GOT3 (cell line): Measurements from ENCODE around the gene STXBP1.
"Not testable (repeated sequence)": the region's sequence is repeated elsewhere in the genome, so short reads cannot be mapped to it uniquely, and the experiment has no call there.

Experiments
- DNase-seq: peaks from one replicate; lab custom pipeline; 2025; ENCODE audit warnings: mixed read lengths; lab: John Stamatoyannopoulos, UW

The STXBP1 gene

GRCh38 chr9:127578627-127578951 is 33.5 kb upstream of the STXBP1 start:
- DNase-seq = no peak

DNA sequence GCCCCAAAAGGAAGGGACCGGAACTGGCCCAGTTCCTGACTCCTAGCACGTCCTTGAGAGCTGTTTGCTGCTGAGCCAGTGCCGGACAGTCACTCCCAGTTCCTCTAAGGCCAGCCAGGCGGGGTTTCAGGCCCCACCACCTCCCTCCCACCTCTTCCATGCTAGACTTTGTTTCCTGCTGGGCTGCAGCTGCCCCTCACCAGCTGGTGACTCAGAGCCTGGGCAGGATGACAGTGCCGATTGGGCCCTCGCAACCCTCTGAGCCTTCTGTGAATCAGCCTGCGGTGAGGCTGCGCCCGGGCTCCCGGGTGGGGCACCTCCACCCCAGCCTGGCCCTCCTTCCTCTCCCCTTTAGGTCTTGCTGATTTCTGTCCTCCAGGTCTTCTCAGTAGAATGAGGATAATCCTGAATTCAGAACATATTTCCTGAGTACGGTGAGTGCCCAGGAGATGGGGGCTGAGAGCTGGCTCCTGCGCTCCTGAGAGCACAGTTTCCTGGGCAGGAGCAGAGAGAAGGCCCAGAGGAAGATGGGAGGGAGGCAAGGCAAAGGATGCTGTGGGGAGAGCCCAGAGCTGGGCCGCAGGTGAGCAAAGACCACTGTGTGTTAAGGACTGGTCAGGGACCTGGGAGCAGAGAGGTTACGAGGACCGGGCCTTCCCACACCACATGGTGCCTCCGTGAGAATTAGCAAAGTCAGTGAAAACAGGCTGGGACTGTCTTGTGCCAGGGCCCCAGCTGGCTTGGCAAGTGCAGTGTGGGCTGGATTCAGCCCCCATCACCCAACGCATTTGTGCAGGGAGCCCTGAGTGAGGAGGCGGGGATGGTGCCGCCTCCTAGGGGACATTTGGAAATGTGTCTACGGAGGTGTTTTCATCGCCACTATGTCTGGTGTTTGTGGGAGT is 32.9 kb upstream of the STXBP1 start:
- DNase-seq = peak; percentile 60

DNA sequence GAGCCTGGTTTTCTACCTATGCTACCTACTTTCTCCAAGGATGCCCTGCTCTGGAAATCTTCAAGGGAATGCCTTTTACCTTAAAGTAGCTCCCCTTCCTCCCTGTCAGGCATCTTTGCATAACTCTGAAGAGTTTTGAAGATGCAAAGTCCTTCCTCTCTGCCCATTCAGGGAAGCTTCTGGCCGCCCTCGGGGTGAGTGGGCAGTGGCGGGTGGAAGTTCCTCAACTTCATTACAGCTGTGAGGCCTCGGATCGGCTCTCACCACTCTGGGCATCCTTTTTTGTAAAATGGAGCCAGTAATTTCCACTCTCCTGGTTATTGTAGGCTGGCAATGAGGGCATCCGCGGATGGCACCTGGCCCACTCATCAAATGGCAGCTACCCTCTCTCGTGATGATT is 31.7 kb upstream of the STXBP1 start:
- no peak for DNase-seq

GRCh38 chr9:127580879-127581475 is 31.1 kb upstream of the STXBP1 start:
- no peak for DNase-seq

GRCh38 chr9:127584474-127584805 is 27.6 kb upstream of the STXBP1 start:
- DNase-seq = not testable (repeated sequence)

DNA sequence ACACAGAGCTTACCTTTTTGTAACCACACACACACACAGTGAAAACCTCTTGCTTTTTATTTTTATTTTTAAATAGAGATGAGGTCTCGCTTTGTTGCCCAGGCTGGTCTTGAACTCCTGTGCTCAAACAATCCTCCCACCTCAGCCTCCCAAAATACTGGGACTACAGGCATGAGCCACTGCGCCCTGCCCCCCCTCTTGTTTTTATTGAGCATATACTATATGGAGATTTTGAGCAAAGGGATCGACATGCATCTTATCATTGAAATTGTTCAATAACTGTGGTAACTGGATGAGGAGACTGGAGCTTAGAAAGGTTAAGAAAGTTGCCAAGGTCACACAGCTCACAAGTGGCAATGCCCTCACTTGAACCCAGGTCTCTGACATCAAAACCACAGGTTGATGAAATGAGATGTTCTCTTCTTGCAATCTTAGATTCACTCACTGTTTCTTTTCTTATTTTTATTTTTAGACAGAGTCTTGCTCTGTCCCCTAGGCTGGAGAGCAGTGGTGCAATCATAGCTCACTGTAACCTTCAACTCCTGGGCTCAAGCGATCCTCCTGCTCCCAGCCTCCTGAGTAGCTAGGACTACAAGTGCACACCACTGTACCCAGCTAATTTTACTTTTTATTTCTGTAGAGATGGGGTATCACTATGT is 26.8 kb upstream of the STXBP1 start:
- no peak for DNase-seq

DNA sequence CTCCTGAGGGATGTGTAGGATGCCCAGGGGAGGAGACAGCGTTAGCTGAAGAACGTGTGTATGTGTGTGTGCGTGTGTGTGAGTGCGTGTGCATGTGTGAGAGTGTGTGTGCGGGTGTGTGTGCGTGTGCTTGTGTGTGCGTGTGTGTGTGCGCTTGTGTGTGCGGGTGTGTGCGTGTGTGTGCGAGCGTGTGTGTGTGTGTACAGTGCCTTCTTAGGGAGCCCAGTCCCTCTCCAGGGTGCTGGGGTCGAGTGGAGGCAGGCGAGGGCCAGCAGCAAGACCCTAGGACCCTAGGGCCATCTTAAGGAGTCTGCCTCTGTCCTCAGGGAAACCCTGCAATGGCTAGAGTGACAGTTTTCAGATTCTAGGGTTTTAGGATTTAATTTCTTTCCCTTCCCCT is 26.0 kb upstream of the STXBP1 start:
- DNase-seq = no peak

DNA sequence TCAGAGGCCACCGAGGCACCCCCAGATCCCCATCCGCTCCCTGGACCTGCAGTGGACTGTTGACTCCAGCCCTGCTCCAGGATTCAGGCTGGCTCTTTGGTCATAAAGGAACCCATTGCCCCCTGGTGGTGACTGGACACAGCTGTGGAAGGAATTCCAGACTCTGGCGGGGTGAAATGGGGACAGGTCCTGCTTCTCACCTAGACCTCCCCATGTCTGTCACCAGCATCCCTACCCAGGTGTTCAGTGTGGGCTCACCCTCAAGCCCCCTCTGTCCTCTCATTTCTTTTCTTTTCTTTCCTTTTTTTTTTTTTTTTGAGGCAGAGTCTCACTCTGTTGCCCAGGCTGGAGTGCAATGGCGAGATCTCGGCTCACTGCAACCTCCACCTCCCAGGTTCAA is 25.5 kb upstream of the STXBP1 start:
- DNase-seq = no peak

DNA sequence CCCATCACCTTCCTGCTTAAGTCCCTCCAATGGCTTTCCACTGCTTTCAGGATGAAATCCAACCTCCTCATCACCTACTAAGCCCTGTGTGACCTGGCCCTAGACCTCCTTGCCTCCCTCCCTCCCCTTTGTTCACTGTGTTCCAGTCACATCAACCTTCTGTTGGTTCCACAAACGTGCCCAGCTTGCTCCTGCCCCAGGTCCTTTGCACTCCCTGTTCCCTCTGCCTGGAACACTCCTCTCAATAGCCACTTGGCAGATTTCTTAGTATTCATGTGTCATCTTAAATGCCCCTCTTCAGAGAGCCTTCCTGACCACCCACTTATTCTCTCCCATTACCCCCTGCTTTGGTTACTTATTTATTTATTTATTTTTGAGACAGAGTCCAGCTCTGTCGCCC is 24.1 kb upstream of the STXBP1 start:
- no peak for DNase-seq

DNA sequence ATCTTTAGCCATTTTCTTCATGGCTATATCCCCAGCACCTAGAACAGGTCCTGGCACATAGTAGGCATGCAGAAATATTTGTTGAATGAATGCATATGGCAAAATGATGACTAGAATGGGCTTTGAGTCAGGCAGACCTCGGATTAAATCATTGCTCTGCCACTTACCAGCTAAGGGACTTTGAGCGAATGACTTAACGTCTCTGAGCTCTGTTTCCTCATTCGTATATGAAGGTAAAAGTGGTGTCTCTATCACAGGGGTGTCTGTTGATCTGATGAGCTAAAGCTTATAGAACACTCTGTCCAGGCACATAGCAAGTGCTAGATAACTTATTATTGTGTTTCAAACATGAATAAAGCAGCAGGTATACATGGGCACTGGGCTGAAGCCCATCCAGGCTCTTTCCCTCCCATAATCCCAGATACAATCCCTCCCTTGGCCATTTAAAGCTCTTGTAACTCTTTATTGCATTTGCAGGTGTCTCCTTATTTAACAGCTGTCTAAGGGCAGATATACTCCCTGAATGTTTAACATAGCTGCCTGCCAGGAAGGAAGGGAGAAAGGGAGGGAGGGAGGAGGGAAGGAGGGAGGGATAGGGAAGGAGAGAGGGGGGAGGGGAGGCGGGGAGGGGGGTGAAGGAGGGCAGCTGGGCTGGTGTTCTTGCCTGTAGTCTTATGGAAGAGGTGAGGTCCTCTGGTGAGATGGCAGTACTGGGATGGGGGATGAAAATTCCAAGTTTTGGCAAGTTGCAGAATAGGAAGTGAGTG is 23.2 kb upstream of the STXBP1 start:
- no peak for DNase-seq

- no peak for DNase-seq
Observed at GRCh38 chr9:127589955-127590370, 22.1 kb upstream of the STXBP1 start.

- no peak for DNase-seq
Observed at GRCh38 chr9:127595611-127596010, 16.5 kb upstream of the STXBP1 start.

DNA sequence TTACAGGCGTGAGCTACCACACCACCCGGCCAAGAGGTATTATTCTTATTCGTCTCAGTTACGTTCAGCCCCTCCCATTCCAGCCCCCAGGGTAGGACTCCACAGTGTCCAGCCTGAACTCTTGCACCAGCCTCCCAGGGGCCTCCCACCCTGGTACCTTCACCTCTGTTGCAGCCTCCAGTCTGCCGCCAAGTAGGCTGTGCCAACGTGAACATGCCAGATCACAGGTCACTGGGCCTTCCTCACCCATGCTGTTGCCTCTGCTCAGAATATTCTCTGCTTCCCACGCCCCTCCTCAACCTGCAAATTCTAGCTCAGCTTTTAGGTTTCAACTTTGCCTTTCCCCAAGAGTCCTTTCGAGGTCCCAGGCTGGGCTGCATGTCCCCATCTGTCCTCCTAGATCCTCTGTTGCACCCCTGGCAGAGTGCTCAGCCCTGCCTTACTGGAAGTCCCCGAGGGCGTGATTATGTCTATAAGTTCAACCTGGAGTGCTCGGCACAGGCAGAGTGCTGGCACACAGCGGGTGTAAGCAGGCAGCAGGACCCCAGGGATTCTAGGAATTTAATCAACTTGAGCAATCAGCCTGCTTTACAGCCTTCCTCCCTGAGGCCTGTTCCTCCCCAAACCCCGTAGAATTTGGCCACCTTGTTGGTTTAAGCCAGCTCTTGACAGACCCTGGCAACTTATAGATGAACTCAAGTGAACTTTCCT is 13.1 kb upstream of the STXBP1 start:
- DNase-seq = no peak

DNA sequence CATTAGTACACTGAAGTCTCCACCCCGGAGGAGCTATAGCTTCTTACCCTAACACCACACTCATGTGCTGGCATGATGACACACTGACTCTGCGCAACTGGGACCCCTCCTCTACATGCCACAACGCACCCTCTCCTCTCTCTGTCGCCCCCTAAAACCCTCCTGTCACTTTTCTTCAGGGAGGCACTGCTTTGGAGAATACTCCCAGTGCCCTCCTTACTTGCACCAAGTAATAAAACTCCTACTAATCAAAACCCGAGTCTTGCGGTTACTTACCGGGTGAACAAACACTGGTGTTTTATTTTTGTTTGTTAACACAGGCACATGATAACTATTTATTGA is 12.6 kb upstream of the STXBP1 start:
- DNase-seq = no peak

DNA sequence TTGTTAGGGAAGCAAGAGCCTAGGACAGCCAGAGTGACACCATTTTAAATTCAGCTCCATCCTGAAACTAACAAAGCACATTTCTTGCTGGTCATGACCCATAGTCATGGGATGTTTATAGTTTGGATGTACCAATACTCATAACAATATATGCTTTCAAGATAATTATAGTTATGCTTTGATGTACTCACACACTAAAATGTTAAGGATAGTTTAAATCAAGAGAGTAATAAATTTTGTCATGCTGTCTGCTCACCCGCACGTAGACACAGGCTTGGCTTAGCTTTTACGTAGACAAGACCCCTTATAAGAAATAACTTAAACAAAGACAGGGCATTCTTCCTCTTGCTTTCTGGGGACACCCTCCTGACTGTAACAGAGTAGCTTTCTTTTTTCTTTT is 8.9 kb upstream of the STXBP1 start:
- no peak for DNase-seq

DNA sequence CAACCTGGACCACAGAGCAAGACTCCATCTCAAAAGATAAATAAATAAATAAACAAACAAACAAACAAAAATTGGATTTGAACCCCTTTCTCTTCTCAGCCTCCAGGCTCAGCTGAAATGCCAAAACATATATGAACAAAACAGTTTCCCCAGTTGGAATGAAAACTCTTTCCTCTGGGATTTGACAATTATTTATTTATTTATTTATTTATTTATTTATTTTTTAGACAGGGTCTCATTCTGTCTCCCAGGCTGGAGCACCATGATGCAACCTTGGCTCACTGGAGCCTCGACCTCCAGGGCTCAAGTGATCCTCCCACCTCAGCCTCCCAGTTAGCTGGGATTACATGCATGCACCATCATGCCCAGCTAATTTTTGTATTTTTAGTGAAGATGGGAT is 6.0 kb upstream of the STXBP1 start:
- DNase-seq = no peak

DNA sequence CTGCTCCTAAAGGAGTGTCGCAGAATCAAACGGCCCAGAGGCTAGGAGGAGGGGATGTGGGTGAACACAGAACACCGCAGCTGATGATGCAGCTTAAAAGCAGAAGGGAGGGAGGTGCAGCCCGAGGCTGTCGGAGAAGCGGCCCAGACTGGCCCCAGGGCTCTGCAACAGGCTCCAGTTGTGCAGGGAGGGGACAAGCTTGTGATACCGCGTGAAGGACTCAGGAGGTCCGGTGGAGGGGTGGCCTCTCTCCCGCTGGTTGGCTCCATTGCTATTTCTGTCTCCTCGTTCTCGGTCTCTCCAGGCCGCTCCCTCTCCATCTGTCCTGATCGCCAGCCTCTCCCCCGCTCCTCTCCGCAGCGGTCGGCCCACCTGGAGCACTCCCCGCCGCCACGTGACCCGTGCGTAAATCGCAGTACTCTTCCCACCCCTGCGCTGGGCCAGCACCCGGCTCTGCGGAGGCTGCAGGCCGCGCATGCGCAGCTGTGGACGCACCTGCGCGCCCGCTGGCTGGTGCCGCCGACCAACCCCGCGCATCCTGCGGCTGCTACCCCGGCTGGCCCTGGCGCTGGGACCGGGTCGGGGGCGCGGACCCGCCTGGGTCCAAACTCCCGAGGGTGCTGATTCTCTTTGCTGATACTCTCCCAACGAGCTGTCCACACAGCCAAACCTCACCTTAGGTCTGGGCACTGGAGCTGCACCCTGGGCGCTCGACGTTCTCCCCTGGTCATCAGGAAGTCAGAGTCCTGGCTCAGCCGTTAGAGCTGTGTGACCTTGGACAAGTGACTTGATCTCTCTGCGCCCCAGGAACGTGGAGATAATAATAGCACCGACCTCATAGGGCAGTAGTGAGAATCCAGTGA is 3.7 kb upstream of the STXBP1 start:
- DNase-seq = no peak

- no peak for DNase-seq
Observed at GRCh38 chr9:127611603-127611898, 526 bp upstream of the STXBP1 start.

DNA sequence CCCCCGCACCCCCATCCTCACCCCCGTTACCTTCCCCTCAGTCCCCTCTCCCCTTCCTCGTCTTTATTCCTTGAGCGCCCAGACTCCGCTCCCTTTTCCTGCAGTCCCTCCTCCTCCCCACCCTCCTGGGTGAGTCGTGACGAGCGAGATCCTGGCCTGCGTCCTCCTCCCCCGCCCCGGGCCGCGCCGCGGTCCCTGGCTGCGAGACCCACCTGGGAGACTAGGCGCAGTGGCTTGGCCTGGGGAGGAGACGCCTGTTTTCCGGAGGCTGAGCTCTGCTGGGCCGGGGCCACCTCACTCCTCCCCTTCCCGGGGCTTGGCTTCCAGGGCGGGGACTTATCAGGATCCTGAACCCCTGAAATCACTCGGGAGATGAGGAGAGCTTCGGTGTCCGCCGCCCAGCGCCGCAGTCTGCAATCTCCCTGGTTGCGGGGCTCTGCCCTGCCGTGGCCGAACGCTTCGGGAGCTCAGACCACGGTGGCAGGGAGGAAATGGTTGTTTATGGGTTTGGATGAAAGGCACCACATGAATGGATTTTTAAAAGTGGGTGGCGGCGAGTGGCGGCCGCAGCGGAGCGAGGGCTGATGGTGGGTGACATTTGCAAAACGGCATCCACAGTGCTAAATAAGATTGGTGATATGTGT is 984 bp downstream of the STXBP1 start:
- peak; percentile 4 for DNase-seq

- no peak for DNase-seq
Observed at GRCh38 chr9:127613583-127613954, 1.5 kb downstream of the STXBP1 start.

DNA sequence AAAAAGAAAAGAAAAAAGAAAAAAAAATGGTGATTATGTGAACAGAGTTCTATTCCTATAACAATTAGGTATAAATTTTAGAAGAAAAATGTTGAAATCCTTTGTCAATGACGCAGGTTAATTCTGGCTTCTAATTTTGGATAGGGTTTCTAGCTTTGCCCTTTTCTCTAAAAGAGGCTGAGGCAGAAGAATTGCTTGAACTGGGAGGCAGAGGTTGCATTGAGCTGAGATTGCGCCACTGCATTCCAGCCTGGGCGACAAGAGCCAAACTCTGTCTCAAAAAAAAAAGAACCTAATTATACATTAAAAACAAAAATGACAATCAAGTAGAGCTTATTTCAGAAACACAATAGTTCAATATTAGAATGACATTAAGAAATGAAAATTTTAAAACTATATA is 2.9 kb downstream of the STXBP1 start:
- no peak for DNase-seq
